SW480 (cell line): Measurements from ENCODE around the gene NOXO1.
A peak's percentile ranks its signal among the peaks of the same experiment; 100 is the strongest.

ENCODE experiments used
- DNase-seq: peaks from one replicate; pipeline ENCODE4 v3.0.0-alpha.2; 2016; ENCODE audit warnings: low spot score

NOXO1 gene

GRCh38 chr16:1997494-1998359, 16.5 kb upstream of the NOXO1 start:
- DNase-seq: no peak

GRCh38 chr16:1993731-1994131, 12.5 kb upstream of the NOXO1 start:
- no peak for DNase-seq

- DNase-seq: no peak
Observed at GRCh38 chr16:1992704-1993317, 11.5 kb upstream of the NOXO1 start.

- peak; percentile 67 for DNase-seq
Observed at GRCh38 chr16:1991948-1992703, 10.9 kb upstream of the NOXO1 start.

GRCh38 chr16:1991588-1991947, 10.3 kb upstream of the NOXO1 start:
- DNase-seq: no peak

- DNase-seq: no peak
Observed at GRCh38 chr16:1991135-1991551, 9.9 kb upstream of the NOXO1 start.

GRCh38 chr16:1990351-1991134, 9.3 kb upstream of the NOXO1 start:
- peak; percentile 41 for DNase-seq

GRCh38 chr16:1990101-1990350, 8.8 kb upstream of the NOXO1 start:
- no peak for DNase-seq

GRCh38 chr16:1989209-1990100, 8.2 kb upstream of the NOXO1 start, which contains the start of gene SYNGR3:
Gene SYNGR3, plus strand, starts transcription at chr16:1989970. Its CDS starts 133 bp downstream, at chr16:1990103.
- DNase-seq: no peak

GRCh38 chr16:1987198-1987597, 5.9 kb upstream of the NOXO1 start:
- no peak for DNase-seq

GRCh38 chr16:1985466-1986150, 4.3 kb upstream of the NOXO1 start:
- DNase-seq: no peak

GRCh38 chr16:1984347-1985225, 3.3 kb upstream of the NOXO1 start:
- DNase-seq: no peak

GRCh38 chr16:1983544-1984346, 2.5 kb upstream of the NOXO1 start, which contains the start of gene GFER:
Gene GFER, plus strand, starts transcription at chr16:1984193. Its CDS starts 26 bp downstream, at chr16:1984219.
- peak; percentile 86 for DNase-seq

GRCh38 chr16:1982991-1983543, 1.8 kb upstream of the NOXO1 start:
- no peak for DNase-seq

GRCh38 chr16:1982013-1982433, 754 bp upstream of the NOXO1 start:
- peak; percentile 91 for DNase-seq

GRCh38 chr16:1980770-1981087, 540 bp downstream of the NOXO1 start:
- DNase-seq: no peak

- DNase-seq: peak; percentile 45
Observed at GRCh38 chr16:1980030-1980769, 1.1 kb downstream of the NOXO1 start.
